ENCODE results near the gene UBE2R2.
"Not testable (repeated sequence)": the region's sequence is repeated elsewhere in the genome, so short reads cannot be mapped to it uniquely, and the experiment has no call there.

UBE2R2 gene

DNA sequence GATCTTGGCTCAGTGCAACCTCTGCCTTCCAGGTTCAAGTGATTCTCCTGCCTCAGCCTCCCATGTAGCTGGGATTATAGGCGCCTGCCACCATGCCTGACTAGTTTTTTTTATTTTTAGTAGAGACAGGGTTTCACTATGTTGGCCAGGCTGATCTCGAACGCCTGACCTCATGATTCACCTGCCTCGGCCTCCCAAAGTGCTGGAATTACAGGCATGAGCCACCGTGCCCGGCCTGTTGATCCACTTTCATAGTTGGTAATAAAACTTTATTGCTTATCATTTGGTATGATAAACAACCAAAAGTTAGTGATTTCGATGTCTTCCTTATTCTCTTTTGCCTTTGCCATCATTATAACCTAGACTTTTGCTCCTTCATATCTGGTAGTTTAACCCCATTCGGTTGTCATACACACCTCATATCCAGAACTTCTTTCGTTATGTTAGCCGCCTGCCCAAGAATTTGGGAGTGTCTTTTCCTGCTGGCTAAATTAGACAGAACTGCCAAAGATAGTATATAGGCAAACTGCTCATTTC lies 45.0 kb downstream of the UBE2R2 start:
- H2AFZ ChIP-seq (ENCODE audit: low read depth, low read length), result no peak overlapping the region
- H3K9me3 ChIP-seq (ENCODE audit: low read length), result peaks cover 6% of the 10 kb centered on the region
- no peak overlapping the region for H3K4me3 ChIP-seq (ENCODE audit: low read length)
- H3K4me1 ChIP-seq (ENCODE audit: insufficient read depth, low read length), result no peaks in the 10 kb centered on the region
- no peaks in the 10 kb centered on the region for H3K27me3 ChIP-seq (ENCODE audit: insufficient read depth, low read length)
- H3K36me3 ChIP-seq (ENCODE audit: insufficient read depth, low read length), result peaks cover 15% of the 10 kb centered on the region

DNA sequence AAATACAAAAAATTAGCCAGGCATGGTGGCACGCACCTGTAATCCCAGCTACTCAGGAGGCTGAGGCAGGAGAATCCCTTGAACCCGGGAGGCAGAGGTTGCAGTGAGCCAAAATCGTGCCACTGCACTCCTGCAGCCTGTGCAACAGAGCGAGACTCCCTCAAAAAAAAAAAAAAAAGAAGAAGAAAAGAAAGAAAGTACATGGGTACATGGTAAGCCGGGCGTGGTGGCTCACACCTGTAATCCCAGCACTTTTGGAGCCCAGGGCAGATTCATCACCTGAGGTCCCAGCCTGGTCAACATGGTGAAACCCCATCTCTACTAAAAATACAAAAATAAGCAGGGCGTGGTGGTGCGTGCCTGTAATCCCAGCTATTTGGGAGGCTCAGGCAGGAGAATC lies 46.1 kb downstream of the UBE2R2 start:
- H3K4me1 ChIP-seq (ENCODE audit: insufficient read depth, low read length); H2AFZ ChIP-seq (ENCODE audit: low read depth, low read length); H3K9me3 ChIP-seq (ENCODE audit: low read length); H3K27me3 ChIP-seq (ENCODE audit: insufficient read depth, low read length); H3K4me3 ChIP-seq (ENCODE audit: low read length): not testable (repeated sequence)
- H3K36me3 ChIP-seq (ENCODE audit: insufficient read depth, low read length), result peaks cover 15% of the 10 kb centered on the region

- no peak overlapping the region for H3K4me3 ChIP-seq (ENCODE audit: low read length)
- H3K36me3 ChIP-seq (ENCODE audit: insufficient read depth, low read length), result peaks cover 9% of the 10 kb centered on the region
- no peaks in the 10 kb centered on the region for H3K27me3 ChIP-seq (ENCODE audit: insufficient read depth, low read length)
- peaks cover 6% of the 10 kb centered on the region for H3K9me3 ChIP-seq (ENCODE audit: low read length)
- H2AFZ ChIP-seq (ENCODE audit: low read depth, low read length), result no peak overlapping the region
- no peaks in the 10 kb centered on the region for H3K4me1 ChIP-seq (ENCODE audit: insufficient read depth, low read length)
These were observed 50.9 kb downstream of the UBE2R2 start for GRCh38 chr9:33867747-33868439.

GRCh38 chr9:33868440-33868973 lies 51.5 kb downstream of the UBE2R2 start:
- H3K4me3 ChIP-seq (ENCODE audit: low read length), result no peak overlapping the region
- no peaks in the 10 kb centered on the region for H3K4me1 ChIP-seq (ENCODE audit: insufficient read depth, low read length)
- H3K27me3 ChIP-seq (ENCODE audit: insufficient read depth, low read length), result no peaks in the 10 kb centered on the region
- H3K36me3 ChIP-seq (ENCODE audit: insufficient read depth, low read length), result peaks cover 9% of the 10 kb centered on the region
- H2AFZ ChIP-seq (ENCODE audit: low read depth, low read length), result no peak overlapping the region
- H3K9me3 ChIP-seq (ENCODE audit: low read length), result peaks cover 6% of the 10 kb centered on the region

GRCh38 chr9:33869243-33869642 lies 52.3 kb downstream of the UBE2R2 start:
- not testable (repeated sequence) for H2AFZ ChIP-seq (ENCODE audit: low read depth, low read length); H3K4me3 ChIP-seq (ENCODE audit: low read length); H3K36me3 ChIP-seq (ENCODE audit: insufficient read depth, low read length)

GRCh38 chr9:33877727-33878489 lies 60.9 kb downstream of the UBE2R2 start:
- H3K4me3 ChIP-seq (ENCODE audit: low read length), result no peak overlapping the region
- no peaks in the 10 kb centered on the region for H3K9me3 ChIP-seq (ENCODE audit: low read length)
- H3K27me3 ChIP-seq (ENCODE audit: insufficient read depth, low read length), result no peaks in the 10 kb centered on the region
- H3K36me3 ChIP-seq (ENCODE audit: insufficient read depth, low read length), result no peaks in the 10 kb centered on the region
- no peak overlapping the region for H2AFZ ChIP-seq (ENCODE audit: low read depth, low read length)
- H3K4me1 ChIP-seq (ENCODE audit: insufficient read depth, low read length), result no peaks in the 10 kb centered on the region

More at GRCh38 chr9:33869243-33869642, 52.3 kb downstream of the UBE2R2 start:
- H3K4me1 ChIP-seq (ENCODE audit: insufficient read depth, low read length); H3K27me3 ChIP-seq (ENCODE audit: insufficient read depth, low read length); H3K9me3 ChIP-seq (ENCODE audit: low read length): not testable (repeated sequence)

DNA sequence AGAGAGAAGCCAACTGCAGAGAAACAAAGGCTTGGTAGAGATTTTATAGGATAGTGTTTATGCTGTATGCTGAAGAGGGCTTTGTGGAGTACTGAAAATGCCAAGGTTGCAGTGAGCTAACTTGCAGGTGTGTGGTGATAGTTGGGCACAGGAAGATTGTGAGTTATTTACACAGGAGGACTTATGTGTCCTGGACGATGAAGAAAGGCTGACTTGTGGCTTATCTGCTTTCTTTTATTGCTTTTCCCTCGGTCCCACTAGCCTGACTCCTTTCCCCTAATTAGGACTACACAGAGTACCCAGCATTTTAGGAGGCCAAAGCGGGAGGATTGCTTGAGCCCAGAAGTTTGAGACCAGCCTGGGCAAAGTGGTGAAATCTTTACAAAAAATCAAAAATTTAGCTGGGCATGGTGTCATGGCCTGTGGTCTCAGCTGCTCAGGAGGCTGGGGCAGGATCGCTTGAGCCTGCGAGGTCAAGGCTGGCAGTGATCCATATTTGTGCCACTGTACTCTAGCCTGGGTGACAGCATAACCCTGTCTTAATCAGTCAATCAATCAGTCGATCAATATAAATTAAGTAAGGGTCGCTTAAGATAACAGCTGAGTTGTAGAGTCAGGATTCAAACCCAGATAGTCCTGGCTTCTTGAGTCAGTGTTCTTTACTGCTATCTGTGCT lies 61.9 kb downstream of the UBE2R2 start:
- H3K27me3 ChIP-seq (ENCODE audit: insufficient read depth, low read length), result no peaks in the 10 kb centered on the region
- no peaks in the 10 kb centered on the region for H3K9me3 ChIP-seq (ENCODE audit: low read length)
- no peak overlapping the region for H2AFZ ChIP-seq (ENCODE audit: low read depth, low read length)
- no peaks in the 10 kb centered on the region for H3K36me3 ChIP-seq (ENCODE audit: insufficient read depth, low read length)
- no peak overlapping the region for H3K4me3 ChIP-seq (ENCODE audit: low read length)
- no peaks in the 10 kb centered on the region for H3K4me1 ChIP-seq (ENCODE audit: insufficient read depth, low read length)

GRCh38 chr9:33880211-33881089 lies 63.5 kb downstream of the UBE2R2 start:
- Histone ChIP-seq H3K4me1 (ENCODE audit: insufficient read depth, low read length) (no peaks in the 10 kb centered on the region), H2AFZ (ENCODE audit: low read depth, low read length) (no peak overlapping the region), H3K9me3 (ENCODE audit: low read length) (no peaks in the 10 kb centered on the region), H3K36me3 (ENCODE audit: insufficient read depth, low read length) (no peaks in the 10 kb centered on the region), H3K27me3 (ENCODE audit: insufficient read depth, low read length) (no peaks in the 10 kb centered on the region), H3K4me3 (ENCODE audit: low read length) (no peak overlapping the region)

GRCh38 chr9:33881635-33882034 lies 64.7 kb downstream of the UBE2R2 start:
- Histone ChIP-seq H2AFZ (ENCODE audit: low read depth, low read length) (no peak overlapping the region), H3K27me3 (ENCODE audit: insufficient read depth, low read length) (no peaks in the 10 kb centered on the region), H3K9me3 (ENCODE audit: low read length) (no peaks in the 10 kb centered on the region), H3K4me1 (ENCODE audit: insufficient read depth, low read length) (no peaks in the 10 kb centered on the region), H3K36me3 (ENCODE audit: insufficient read depth, low read length) (no peaks in the 10 kb centered on the region), H3K4me3 (ENCODE audit: low read length) (no peak overlapping the region)

- H3K27me3 ChIP-seq (ENCODE audit: insufficient read depth, low read length), result no peaks in the 10 kb centered on the region
- no peak overlapping the region for H3K4me3 ChIP-seq (ENCODE audit: low read length)
- H2AFZ ChIP-seq (ENCODE audit: low read depth, low read length), result no peak overlapping the region
- H3K9me3 ChIP-seq (ENCODE audit: low read length), result no peaks in the 10 kb centered on the region
- no peaks in the 10 kb centered on the region for H3K4me1 ChIP-seq (ENCODE audit: insufficient read depth, low read length)
- H3K36me3 ChIP-seq (ENCODE audit: insufficient read depth, low read length), result peaks cover 15% of the 10 kb centered on the region
These were observed 68.1 kb downstream of the UBE2R2 start for GRCh38 chr9:33884856-33885701.

DNA sequence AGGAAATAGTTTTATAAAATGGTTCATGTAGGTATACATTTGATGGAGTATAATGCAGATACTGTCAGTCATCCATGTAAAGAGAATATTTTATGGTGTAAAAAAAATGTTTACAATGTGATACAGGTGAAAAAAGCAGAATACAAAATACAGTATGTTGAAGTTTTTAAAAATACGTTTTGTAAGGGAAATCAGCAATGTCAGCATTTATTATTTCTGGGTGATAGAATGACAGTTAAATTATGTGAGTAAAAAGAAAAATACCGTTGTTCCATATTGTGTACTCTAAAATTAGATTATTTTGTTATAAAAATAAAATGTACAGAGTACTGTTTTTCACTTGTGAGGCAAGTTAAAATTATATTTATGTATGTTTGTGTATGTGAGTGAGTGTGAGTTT lies 69.0 kb downstream of the UBE2R2 start:
- Histone ChIP-seq H3K27me3 (ENCODE audit: insufficient read depth, low read length) (no peaks in the 10 kb centered on the region), H3K4me1 (ENCODE audit: insufficient read depth, low read length) (no peaks in the 10 kb centered on the region), H3K9me3 (ENCODE audit: low read length) (no peaks in the 10 kb centered on the region), H3K4me3 (ENCODE audit: low read length) (no peak overlapping the region), H3K36me3 (ENCODE audit: insufficient read depth, low read length) (peaks cover 18% of the 10 kb centered on the region), H2AFZ (ENCODE audit: low read depth, low read length) (no peak overlapping the region)

- H3K27me3 ChIP-seq (ENCODE audit: insufficient read depth, low read length), result no peaks in the 10 kb centered on the region
- H3K36me3 ChIP-seq (ENCODE audit: insufficient read depth, low read length), result peaks cover 25% of the 10 kb centered on the region
- H3K4me3 ChIP-seq (ENCODE audit: low read length), result no peak overlapping the region
These were observed 76.9 kb downstream of the UBE2R2 start for GRCh38 chr9:33893861-33894260.

More at GRCh38 chr9:33893861-33894260, 76.9 kb downstream of the UBE2R2 start:
- no peaks in the 10 kb centered on the region for H3K9me3 ChIP-seq (ENCODE audit: low read length)
- H2AFZ ChIP-seq (ENCODE audit: low read depth, low read length), result no peak overlapping the region
- no peaks in the 10 kb centered on the region for H3K4me1 ChIP-seq (ENCODE audit: insufficient read depth, low read length)

Measured in neuron (in vitro differentiated cells).